Trophoblast cell (in vitro differentiated cells and primary cell): ENCODE data around the gene MAPRE3.

Experiments
- DNase-seq, 2 donors: peaks; one replicate each; pipeline ENCODE4 v3.0.0-alpha.2; 2016
- H2AFZ ChIP-seq: 2 replicates; pipeline ENCODE4 v1.6.1; 2013; ENCODE audit warnings: low read length, moderate library complexity, mild to moderate bottlenecking; ENCODE audit not compliant: insufficient read depth, poor library complexity
- H2AK5ac ChIP-seq: 2 replicates; pipeline ENCODE4 v1.6.1; 2013; ENCODE audit warnings: mild to moderate bottlenecking, low read length
- H2BK120ac ChIP-seq: 2 replicates; pipeline ENCODE4 v1.6.1; 2013; ENCODE audit warnings: low read length, mild to moderate bottlenecking, moderate library complexity; ENCODE audit not compliant: insufficient read depth, poor library complexity
- H2BK12ac ChIP-seq: 2 replicates; pipeline ENCODE4 v1.6.1; 2013; ENCODE audit warnings: mild to moderate bottlenecking, low read length, moderate library complexity
- H2BK5ac ChIP-seq: 2 replicates; pipeline ENCODE4 v1.6.1; 2013; ENCODE audit warnings: low read length, low read depth, moderate library complexity, mild to moderate bottlenecking; ENCODE audit not compliant: poor library complexity
- H3K14ac ChIP-seq: 2 replicates; pipeline ENCODE4 v1.6.1; 2013; ENCODE audit warnings: mild to moderate bottlenecking, low read length
- H3K18ac ChIP-seq: 2 replicates; pipeline ENCODE4 v1.6.1; 2013; ENCODE audit warnings: mild to moderate bottlenecking, low read length
- H3K23ac ChIP-seq: 2 replicates; pipeline ENCODE4 v1.6.1; 2013; ENCODE audit warnings: low read length
- H3K27ac ChIP-seq: 2 replicates; pipeline ENCODE4 v1.5.1; 2013; ENCODE audit warnings: low read depth, mild to moderate bottlenecking, inconsistent platforms, low read length, moderate library complexity
- H3K27me3 ChIP-seq: 2 replicates; pipeline ENCODE4 v1.6.1; 2013; ENCODE audit warnings: inconsistent platforms, mild to moderate bottlenecking, low read length, moderate library complexity; ENCODE audit not compliant: insufficient read depth
- H3K36me3 ChIP-seq, 2 experiments: 1 replicate in 1 of 2; 2 replicates in 1 of 2; pipeline ENCODE4 v1.6.1; 2013; ENCODE audit warnings: low read length in 2 of 2, mild to moderate bottlenecking in 2 of 2, moderate library complexity in 1 of 2; ENCODE audit not compliant: insufficient read depth in 2 of 2, control insufficient read depth in 1 of 2
- H3K4ac ChIP-seq: 2 replicates; pipeline ENCODE4 v1.6.1; 2013; ENCODE audit warnings: low read depth, mild to moderate bottlenecking, low read length, moderate library complexity
- H3K4me1 ChIP-seq, 2 experiments: 1 replicate in 1 of 2; 2 replicates in 1 of 2; pipeline ENCODE4 v1.6.1; 2013; ENCODE audit warnings: low read length in 2 of 2, mild to moderate bottlenecking in 2 of 2, moderate library complexity in 1 of 2; ENCODE audit not compliant: insufficient read depth in 2 of 2, control insufficient read depth in 1 of 2
- H3K4me2 ChIP-seq: 2 replicates; pipeline ENCODE4 v1.6.1; 2013; ENCODE audit warnings: inconsistent platforms, mild to moderate bottlenecking, low read length, moderate library complexity
- H3K4me3 ChIP-seq: 2 replicates; pipeline ENCODE4 v1.5.1; 2013; ENCODE audit warnings: mild to moderate bottlenecking, low read depth, low read length, inconsistent platforms
- H3K79me1 ChIP-seq: one replicate; pipeline ENCODE4 v1.6.1; 2013; ENCODE audit warnings: low read length
- H3K79me2 ChIP-seq: 2 replicates; pipeline ENCODE4 v1.6.1; 2013; ENCODE audit warnings: low read length, mild to moderate bottlenecking; ENCODE audit not compliant: control insufficient read depth, insufficient read depth, poor library complexity
- H3K9ac ChIP-seq: 2 replicates; pipeline ENCODE4 v1.6.1; 2013; ENCODE audit warnings: mild to moderate bottlenecking, low read length
- H3K9me3 ChIP-seq: 2 replicates; pipeline ENCODE4 v1.6.1; 2013; ENCODE audit warnings: low read depth, mild to moderate bottlenecking, control low read depth, inconsistent platforms, low read length; ENCODE audit not compliant: insufficient read depth
- H4K12ac ChIP-seq: 2 replicates; pipeline ENCODE4 v1.6.1; 2013; ENCODE audit warnings: low read depth, mild to moderate bottlenecking, low read length, moderate library complexity
- H4K8ac ChIP-seq: 2 replicates; pipeline ENCODE4 v1.6.1; 2013; ENCODE audit warnings: low read depth, mild to moderate bottlenecking, low read length, moderate library complexity
- H4K91ac ChIP-seq: one replicate; pipeline ENCODE4 v1.6.1; 2013; ENCODE audit warnings: low read depth, mild to moderate bottlenecking, low read length, moderate library complexity
- WGBS: extraction: QIAGEN DNeasy Blood & Tissue Kit; methylation state at CpG from one replicate; pipeline ENCODE4 v1.1.7; 2013; ENCODE audit warnings: missing lambda C conversion rate; ENCODE audit not compliant: insufficient read length, insufficient coverage; ENCODE audit errors: extremely low coverage; 5-methylcytosine and 5-hydroxymethylcytosine counted together

Gene MAPRE3

DNA sequence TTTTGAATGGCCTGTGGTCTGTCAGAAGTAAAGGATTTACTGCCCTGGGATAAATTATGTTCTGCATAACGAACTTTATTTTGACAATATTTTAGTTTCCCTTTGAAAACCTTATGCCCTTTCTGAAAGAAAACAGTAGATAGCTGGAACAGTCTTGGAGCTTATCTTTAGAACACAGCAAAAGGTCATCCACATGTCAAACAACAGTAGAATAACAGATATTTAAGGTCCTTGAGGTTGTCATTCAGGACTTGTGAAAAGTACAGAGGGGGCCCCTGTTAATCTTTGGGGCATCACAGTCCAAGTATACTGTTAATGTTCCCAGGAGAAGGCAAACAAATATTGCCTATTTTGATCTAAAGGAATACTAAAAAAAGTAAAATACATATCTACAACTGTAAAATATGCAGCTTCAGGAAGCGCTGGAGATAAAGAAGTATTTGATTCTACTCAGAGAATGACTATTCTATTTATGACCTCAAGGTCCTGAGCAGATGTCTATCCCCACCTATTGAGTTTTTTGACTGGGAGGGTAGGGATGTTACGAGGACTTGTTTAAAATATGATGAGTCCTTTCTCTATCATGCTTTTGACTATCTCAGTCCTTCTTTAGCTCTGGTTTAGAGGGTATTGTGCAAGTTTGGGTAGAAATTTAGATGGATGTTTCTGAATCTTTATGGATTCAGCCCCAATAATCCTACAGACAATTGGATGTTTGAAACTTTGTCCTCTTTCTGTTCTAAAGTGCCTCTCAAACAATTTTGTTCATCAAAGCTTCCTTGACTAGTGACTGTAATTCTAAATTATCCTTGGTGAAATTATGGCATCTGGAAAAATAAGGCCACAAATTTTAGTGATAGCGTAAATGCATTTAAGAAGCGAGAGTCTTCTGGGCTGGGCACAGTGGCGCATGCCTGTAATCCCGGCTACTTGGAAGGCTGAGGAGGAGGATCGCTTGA lies 37.3 kb downstream of the MAPRE3 start:
- H3K23ac ChIP-seq, result no peak overlapping the region
- no peak overlapping the region for H3K4me2 ChIP-seq
- no peak overlapping the region for H4K12ac ChIP-seq
- H2AFZ ChIP-seq, result no peak overlapping the region
- no CpG with 5 or more reads among the region's 8 CpGs for WGBS
- H3K36me3 ChIP-seq, result peaks cover 0 to 2% of the 10 kb centered on the region in 2 experiments
- H3K9ac ChIP-seq, result no peak overlapping the region
- H3K27me3 ChIP-seq, result no peaks in the 10 kb centered on the region
- no peak overlapping the region for H3K4me3 ChIP-seq
- peaks cover 0 to 4% of the 10 kb centered on the region in 2 experiments for H3K4me1 ChIP-seq
- no peak overlapping the region for H4K91ac ChIP-seq
- no peaks in the 10 kb centered on the region for H3K79me2 ChIP-seq
- H2BK120ac ChIP-seq, result no peak overlapping the region
- no peaks in the 10 kb centered on the region for H3K9me3 ChIP-seq
- no peak overlapping the region for H2BK5ac ChIP-seq
- H3K4ac ChIP-seq, result no peak overlapping the region
- H3K27ac ChIP-seq, result no peak overlapping the region
- no peak overlapping the region for H3K18ac ChIP-seq
- H2BK12ac ChIP-seq, result no peak overlapping the region
- no peaks in the 10 kb centered on the region for H3K79me1 ChIP-seq
- H2AK5ac ChIP-seq, result no peak overlapping the region
- no peak overlapping the region for H4K8ac ChIP-seq
- DNase-seq, result no peak
- no peak overlapping the region for H3K14ac ChIP-seq

DNA sequence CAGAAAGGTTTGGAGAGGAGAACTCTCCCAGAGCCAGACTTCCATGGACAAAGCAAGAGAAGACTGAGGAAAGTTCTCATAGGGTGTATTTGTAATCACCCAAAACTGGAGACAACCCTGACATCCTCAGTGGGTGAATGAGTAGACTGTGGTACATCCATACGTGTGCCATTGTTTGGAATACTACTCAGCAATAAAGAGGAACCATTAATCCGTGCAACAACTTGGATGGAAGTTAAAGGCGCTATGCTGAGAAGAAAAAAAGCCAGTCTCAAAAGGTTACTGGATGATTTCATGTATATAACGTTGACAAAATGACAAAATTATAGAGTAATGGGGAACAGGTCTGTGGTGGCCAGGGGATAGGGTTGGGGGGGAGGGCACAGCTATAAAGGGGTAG lies 38.2 kb downstream of the MAPRE3 start:
- Histone ChIP-seq H3K27ac (no peak overlapping the region), H3K27me3 (no peaks in the 10 kb centered on the region), H3K4me1 (peaks cover 0 to 4% of the 10 kb centered on the region in 2 experiments), H2BK120ac (no peak overlapping the region), H2BK5ac (no peak overlapping the region), H4K8ac (no peak overlapping the region), H3K4me3 (no peak overlapping the region), H2BK12ac (no peak overlapping the region), H3K18ac (no peak overlapping the region), H3K14ac (no peak overlapping the region), H3K4me2 (no peak overlapping the region), H3K9me3 (no peaks in the 10 kb centered on the region), H4K12ac (no peak overlapping the region), H2AFZ (no peak overlapping the region), H3K9ac (no peak overlapping the region), H3K36me3 (peaks cover 0 to 2% of the 10 kb centered on the region in 2 experiments), H3K4ac (no peak overlapping the region), H4K91ac (no peak overlapping the region), H3K79me2 (no peaks in the 10 kb centered on the region), H3K79me1 (no peaks in the 10 kb centered on the region), H3K23ac (no peak overlapping the region), H2AK5ac (no peak overlapping the region)
- DNase-seq, result no peak
- no CpG with 5 or more reads among the region's 4 CpGs for WGBS

DNA sequence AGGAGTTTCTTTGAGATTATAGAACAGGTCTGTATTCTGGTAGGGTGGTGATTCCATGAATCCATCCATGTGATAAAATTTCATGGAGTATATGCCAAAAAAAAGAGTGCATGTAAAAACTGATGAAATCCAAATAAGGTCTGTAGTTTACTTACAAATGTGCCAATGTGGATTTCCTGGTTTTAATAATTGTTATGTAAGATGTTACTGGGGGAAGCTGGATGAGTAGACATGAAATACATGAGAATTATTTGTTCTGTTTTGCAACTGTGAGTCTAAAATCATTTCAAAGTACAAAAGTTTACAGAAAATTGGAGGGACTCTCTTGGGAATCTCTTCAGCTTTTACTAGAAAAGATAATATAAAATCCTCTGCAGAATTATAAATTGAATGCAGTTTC lies 38.6 kb downstream of the MAPRE3 start:
- Histone ChIP-seq H3K18ac (no peak overlapping the region), H3K9ac (no peak overlapping the region), H4K8ac (no peak overlapping the region), H4K91ac (no peak overlapping the region), H3K4me3 (no peak overlapping the region), H3K23ac (no peak overlapping the region), H2AK5ac (no peak overlapping the region), H3K27ac (no peak overlapping the region), H2AFZ (no peak overlapping the region), H3K79me1 (no peaks in the 10 kb centered on the region), H3K4me1 (peaks cover 0 to 4% of the 10 kb centered on the region in 2 experiments), H2BK12ac (no peak overlapping the region), H2BK5ac (no peak overlapping the region), H3K4me2 (no peak overlapping the region), H3K9me3 (no peaks in the 10 kb centered on the region), H4K12ac (no peak overlapping the region), H3K4ac (no peak overlapping the region), H3K14ac (no peak overlapping the region), H3K27me3 (no peaks in the 10 kb centered on the region), H3K36me3 (peaks cover 0 to 2% of the 10 kb centered on the region in 2 experiments), H2BK120ac (no peak overlapping the region), H3K79me2 (no peaks in the 10 kb centered on the region)
- no peak for DNase-seq

DNA sequence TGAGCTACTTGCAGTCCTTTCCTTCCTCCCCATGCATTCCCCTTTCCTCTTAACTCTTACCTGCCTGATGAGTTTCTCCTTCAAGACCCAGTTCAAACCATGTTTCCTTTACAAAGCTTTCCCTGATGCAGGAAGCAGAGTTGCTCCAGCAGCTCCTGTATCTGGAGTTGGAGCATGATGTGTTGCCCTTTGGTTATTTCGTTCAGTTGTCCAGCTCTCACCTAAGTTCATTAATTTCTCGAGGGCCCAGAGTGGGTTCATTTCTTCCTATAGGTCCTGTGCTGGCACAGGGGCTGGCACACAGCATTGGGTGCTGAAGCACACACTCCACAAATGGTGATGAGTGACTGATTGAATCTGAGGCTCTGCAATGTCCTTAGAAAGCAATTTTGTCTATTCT lies 39.3 kb downstream of the MAPRE3 start:
- Histone ChIP-seq H3K27me3 (no peaks in the 10 kb centered on the region), H3K36me3 (peaks cover 0 to 2% of the 10 kb centered on the region in 2 experiments), H3K9ac (no peak overlapping the region), H2AK5ac (no peak overlapping the region), H2BK120ac (no peak overlapping the region), H3K4me3 (no peak overlapping the region), H2AFZ (no peak overlapping the region), H4K91ac (no peak overlapping the region), H3K18ac (no peak overlapping the region), H3K79me2 (no peaks in the 10 kb centered on the region), H4K12ac (no peak overlapping the region), H3K14ac (no peak overlapping the region), H3K27ac (no peak overlapping the region), H3K9me3 (no peaks in the 10 kb centered on the region), H4K8ac (no peak overlapping the region), H3K79me1 (no peaks in the 10 kb centered on the region), H2BK5ac (no peak overlapping the region), H3K4me1 (peaks cover 0 to 4% of the 10 kb centered on the region in 2 experiments), H3K4me2 (no peak overlapping the region), H3K4ac (no peak overlapping the region), H3K23ac (no peak overlapping the region), H2BK12ac (no peak overlapping the region)
- no peak for DNase-seq
- WGBS, result no CpG with 5 or more reads among the region's 2 CpGs
